HuH-7 (cell line): ENCODE data around the gene ZNRF1.
"Not testable (repeated sequence)": the region's sequence is repeated elsewhere in the genome, so short reads cannot be mapped to it uniquely, and the experiment has no call there.

Source experiments
- DNase-seq: peaks from one replicate; pipeline ENCODE4 v3.0.0; 2011; ENCODE audit warnings: low spot score

Gene ZNRF1

DNA sequence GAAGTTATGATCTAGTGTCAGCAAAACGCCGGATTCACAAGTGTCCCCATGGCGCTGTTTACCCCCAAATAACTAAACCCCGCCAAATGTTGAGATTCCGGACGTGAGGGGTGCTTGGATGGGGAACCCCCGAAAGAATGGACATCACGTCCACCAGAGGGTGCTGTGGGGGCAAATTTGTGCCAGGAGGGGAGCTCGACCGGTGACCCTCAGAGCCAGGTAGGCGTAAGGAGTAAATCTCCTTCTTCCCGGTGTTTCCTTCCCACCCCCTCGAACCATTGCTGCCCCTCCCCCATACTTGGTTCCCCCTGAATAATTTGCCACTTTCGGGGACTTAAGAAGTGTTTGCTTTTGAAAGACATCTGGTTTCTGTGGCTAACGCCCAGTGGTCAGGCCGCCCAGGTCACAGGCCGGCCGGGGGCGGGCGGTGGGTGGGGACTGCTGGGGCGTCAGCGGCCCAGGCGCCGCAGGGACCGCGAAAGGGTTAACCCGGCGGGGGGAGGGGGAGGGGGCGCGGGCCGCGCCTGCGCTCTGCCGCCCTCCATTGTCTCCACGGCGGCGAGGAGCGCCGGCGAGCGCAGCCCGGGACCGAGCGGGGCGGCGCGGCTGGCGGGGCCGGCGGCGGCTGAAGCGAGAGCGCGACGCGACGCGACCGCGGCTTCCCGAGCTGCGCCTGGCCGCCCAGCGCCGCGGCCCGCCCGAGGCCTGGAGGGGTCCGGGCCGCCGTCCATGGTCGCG is at the start of gene ZNRF1:
TSS of gene ZNRF1 (plus strand) at position 544 of the 738 bp plus-strand sequence. CDS start 648 bp downstream, outside the sequence.
- peak; percentile 88 for DNase-seq

DNA sequence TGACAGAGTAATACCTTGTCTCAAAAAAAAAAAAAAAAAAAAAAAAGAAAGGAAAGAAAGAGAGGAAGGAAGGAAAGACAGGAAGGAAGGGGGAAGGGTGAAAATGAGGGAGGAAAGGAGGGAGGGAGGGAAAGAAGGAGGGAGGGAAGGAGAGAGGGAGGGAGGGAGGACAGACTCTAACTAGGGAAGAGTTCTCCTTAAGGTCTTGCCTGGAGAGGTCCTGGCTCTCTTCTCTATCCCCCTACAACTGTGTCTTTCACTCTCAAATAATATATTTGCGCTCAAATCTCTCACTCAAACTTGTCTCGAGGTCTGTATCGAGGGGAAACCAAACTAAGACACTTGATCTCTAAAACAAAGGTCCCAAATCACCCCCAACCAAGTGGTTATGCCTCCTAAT is 49.5 kb upstream of the ZNRF1 start:
- DNase-seq, result no peak

DNA sequence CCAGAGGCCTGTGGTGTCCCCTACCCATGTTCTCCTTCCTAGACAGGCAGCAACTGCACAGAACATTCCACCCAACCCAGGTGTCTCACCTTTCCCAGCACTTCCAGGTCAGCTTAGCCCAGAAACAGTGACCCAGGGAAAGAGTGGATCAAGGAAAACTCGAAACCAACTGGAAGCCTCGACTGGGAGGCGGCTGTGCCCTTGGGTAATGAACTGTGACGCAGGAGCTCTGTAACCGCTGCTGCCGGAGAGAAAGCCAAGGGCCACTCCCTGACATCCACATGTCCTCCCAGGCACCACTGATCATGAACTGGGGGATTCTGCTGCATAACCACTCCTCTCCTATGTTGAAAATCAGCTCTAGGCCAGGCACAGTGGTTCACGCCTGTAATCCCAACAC is 48.3 kb upstream of the ZNRF1 start:
- DNase-seq, result no peak

DNA sequence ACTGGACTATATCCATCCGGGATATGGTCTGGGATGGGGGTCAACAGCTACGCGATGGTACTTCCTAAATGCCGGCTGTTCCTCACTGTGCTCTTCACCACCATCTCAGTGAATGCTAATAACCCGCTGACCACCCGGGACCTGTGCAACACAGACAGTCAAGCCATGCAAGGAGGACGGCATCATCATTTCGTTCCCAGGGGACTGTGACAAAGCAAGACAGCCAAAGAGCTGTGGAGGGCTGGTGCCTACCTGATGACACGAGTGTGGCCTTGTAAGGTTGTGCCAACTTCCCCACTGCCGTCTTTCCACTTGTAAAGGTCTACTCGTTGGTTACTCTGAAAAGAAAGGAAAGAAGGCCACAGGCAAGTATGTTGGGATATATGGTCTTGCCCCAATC is 47.6 kb upstream of the ZNRF1 start:
- no peak for DNase-seq

DNA sequence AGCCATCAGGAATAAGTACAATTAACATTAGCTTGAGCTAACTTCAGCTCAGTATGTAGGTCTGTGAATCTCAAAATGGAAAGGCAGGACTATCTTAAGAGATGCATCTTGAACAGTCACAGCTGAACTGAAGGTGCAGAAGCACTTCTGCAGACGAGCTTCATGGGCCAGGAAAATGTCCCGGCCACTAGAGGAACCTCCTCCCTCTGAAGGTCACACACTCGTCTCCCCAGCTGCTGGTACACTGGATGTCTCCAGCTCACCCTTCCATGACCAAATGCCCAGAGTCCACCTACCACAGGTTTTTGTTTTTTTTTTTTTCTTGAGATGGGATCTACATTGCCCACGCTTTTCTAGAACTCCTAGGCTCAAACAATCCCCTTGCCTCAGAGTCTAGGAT is 47.1 kb upstream of the ZNRF1 start:
- no peak for DNase-seq

DNA sequence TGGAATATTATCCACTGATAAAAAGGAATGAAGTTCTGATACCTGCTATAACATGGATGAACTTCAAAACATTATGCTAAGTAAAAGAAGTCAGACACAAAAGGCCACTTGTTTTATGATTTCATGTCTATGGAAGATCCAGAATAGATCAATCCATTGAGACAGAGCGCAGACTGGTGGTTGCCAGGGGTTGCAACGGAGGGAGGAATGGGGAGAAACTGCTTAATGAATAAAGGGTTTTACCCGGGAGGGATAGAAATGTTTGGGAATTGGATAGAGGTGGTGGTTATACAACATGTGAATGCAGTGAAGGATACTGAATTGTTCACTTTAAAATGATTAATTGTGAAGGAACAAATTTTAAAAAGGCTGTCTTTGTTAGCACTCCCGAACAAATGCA is 44.1 kb upstream of the ZNRF1 start:
- DNase-seq, result no peak

DNA sequence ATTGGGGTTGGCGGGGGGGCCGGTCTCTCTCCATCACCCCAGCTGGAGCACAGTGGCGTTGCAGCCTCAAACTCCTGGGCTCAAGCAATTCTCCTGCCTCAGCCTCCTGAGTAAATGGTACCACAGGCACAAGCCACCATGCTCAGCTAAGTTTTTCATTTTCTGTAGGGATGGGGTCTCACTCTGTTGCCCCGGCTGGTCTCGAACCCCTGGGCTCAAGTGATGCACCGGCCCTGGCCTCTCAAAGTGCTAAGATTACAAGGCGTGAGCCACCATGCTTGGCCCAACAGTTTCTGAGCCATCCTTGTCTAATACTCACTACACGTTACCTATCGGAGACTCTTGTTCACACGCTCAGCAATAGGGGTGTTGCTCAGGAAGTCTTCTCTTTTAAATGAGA is 25.5 kb upstream of the ZNRF1 start:
- DNase-seq, result no peak

DNA sequence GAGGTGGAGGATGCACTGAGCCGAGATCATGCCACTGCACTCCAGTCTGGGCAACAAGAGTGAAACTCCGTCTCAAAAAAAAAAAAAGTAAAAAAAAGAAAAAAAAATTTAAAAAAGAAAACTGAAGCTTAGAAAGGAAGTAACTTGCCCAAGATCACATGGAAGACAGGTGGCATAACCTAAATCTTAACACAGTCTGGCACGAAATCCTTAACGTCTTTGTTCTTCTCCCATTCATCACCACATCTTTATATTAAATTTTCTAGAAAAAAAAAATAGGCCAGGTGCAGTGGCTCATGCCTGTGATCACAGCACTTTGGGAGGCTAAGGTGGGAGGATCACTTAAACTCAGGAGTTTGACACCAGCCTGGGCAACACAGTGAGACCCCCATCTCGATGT is 23.2 kb upstream of the ZNRF1 start:
- no peak for DNase-seq

DNA sequence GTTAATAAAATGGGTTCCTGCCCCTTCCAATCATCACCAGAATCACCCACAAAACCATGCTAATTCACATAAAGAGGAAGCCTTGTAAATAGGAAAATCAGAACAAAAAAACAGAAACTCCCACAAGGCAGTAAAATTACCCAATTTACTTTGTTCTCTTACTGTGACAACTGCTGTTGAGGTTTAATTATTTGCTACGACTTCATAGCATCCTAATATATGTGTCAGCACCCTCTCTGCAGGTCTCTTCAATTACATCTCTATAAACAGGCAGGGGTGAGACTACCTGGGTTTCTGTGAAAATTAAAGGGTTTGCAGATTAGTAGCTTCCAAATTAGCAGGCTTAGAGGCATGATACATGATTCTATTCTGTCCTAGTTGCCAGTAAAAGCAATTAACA is 16.6 kb upstream of the ZNRF1 start:
- DNase-seq, result no peak

DNA sequence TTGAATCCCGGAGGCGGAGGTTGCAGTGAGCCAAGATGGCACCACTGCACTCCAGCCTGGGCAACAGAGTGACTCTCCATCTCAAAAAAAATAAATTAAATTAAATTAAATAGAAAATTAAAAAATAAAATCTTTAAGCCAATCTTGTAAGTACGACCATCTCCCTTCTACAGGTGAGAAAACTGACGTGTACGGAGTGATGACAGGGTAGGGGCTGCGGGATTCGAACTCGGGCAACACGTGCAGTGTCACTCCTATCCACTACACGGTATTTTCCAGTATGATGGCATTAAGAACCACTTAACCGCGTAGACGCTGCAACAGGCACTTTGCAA is 14.7 kb upstream of the ZNRF1 start:
- no peak for DNase-seq

DNA sequence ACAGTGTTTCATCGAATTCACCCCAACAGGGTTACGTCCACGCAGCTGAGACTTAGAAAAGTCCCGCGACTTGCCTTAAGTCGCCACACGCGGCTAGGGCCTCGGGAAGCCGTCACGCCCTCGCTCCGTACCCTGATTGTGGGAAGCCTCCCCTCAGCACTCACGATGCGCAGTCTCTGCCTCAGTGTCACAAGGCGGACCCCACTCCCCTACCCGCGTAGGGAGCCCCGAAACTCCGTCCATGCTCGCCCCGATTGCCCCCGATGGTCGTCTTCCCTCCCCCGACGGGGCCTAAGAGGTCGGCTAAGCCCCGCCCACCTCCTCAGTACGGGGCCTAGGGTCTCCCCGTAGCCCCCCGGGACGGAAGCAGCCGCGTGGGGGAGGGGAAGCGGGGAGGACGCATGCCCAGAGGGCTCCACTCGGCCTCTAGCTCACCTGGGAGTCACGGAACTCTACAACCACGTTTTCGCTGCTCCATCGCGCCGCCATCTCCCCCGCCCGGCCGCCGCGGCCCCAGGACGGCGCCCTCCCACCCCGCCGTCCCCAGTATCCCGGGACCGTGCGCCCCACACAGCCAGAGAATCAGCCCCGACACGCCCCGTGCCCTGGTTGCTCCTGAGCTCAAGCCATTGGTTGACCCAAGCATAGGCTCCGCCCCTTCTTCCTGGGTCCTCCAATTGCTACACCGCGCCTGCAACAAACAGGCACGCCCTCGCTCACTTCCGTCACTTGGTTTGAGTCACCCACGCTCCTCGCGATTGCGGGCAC is 14.1 kb upstream of the ZNRF1 start, which contains the start of gene WDR59:
TSS of gene WDR59 (minus strand) at position 595 of the 768 bp plus-strand sequence. CDS start at position 489, 106 bp downstream.
- DNase-seq, result peak; percentile 95

DNA sequence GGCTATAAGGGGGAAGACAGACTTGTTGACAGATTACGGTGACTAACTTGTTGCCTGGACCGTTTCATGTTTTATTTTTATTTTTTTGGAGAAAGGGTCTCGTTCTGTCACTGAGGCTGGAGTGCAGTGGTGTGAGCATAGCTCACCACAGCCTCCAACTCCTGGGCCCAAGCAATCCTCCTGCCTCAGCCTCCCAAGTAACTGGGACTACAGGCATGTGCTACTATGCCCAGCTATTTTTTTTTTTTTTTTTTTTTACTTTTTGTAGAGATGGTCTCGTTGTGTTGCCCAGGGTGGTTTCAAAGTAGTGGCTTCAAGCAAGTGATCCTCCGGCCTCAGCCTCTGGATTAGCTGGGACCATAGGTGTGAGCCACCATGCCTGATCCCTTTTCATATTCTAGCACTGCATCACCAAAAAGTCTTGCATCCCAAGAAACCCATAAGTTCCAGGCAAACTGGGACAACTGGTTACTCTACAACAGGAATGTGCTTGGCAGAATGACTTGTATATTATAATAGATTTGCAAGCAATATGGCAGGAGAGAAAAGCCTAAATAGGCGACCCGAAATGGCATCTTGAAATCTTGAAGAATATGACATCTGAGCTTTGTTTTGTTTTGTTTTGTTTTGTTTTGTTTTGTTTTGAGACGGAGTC is 11.7 kb upstream of the ZNRF1 start:
- DNase-seq, result no peak

DNA sequence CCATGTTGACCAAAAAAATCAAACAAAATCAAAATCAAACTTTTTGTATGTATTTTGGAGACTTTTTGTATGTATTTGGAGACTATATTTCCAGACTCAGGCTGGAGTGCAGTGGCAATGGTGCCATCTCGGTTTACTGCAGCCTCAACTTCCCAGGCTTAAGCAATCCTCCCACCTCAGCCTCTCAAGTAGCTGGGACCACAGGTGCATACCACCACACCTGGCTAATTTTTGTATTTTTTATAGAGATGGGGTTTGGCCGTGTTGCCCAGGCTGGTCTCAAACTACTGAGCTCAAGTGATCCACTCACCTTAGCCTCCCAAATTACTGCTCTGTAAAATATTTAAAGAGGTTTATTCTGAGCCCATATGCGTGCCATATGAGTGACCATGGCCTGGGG is 9.0 kb upstream of the ZNRF1 start:
- DNase-seq, result not testable (repeated sequence)

DNA sequence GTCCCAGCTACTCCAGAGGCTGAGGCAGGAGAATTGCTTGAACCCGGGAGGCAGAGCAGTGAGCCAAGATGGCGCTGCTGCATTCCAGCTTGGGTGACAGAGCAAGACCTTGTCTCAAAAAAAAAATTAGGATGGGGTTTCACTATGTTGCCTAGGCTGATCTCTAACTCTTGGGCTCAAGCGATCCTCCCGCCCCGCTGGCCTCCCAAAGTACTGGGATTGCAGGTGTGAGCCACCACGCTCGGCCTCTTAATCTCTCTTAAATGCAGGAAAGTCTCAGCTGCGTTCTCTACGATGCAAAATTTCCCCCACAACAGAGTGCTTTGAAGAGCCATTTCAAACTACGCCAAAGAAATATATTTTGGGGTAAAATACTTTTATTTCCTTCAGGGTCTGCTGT is 8.0 kb upstream of the ZNRF1 start:
- DNase-seq, result no peak

DNA sequence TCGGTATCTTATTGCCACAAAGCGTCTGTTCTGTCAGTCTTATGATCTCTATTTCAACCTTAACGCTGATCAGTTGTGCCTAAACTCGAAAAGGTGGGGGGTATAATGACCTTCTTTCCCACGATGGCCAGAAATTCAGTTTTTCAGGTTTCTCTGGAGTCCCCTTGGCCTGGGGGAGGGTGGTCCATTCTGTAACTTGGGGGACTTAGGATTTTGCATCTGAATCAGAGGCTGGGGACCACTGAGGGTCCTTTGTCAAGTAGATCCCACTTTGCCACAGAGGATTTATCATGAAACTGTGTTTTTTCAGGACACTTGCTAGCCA is 7.6 kb upstream of the ZNRF1 start:
- DNase-seq, result no peak

DNA sequence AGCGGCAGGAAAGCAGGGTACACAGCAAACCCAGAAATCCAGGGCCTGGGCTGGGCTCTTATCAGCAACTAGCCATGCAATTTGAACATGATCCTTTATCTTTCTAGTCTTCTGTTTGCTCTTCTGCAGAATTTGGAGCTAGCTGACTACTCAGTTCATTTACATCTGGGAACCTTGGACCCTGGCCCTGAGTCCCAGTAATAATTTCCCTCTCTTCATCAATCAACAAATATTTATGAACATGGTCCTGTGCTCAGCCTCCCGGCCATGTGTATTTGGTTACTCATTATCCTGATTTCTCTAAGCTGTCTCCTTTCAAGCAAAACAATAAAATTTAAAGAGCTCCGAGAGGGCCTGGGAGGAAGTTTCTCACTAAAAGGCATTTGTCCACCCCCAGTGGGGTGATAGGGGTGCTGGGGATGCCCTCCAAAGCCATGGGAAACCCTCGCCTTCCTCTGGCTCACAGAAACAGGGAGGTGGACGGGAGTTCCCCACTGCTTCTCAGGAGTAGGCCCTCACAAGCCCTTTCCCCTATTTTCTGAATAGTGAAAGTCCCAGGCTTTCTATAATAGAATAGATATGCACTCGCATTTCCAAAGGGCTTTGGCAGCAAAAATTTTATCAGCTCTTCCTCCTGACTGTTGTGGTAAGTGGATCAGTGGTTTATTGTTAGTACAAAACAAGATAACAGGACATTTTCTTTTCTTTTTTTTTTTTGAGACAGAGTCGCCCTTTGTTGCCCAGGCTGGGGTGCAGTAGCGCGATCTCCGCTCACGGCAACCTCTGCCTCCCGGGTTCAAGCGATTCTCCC is 7.0 kb upstream of the ZNRF1 start:
- peak; percentile 77 for DNase-seq

DNA sequence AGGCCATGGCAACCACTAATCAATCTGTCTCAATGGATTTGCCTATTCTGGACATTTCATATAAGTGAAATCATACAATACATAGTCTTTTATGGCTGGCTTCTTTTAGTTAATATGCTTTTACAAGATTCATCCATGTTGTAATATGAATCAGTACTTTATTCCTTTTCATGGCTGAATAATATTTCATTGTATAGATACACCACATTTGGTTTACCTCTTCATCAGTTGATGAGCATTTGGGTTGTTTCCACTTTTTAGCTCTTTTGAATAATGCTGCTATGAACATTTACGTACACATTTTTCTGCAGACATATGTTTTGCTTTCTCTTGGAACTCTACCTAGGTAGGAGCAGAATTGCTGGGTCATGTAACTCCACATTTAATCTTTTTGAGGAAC is 2.8 kb upstream of the ZNRF1 start:
- DNase-seq, result no peak

DNA sequence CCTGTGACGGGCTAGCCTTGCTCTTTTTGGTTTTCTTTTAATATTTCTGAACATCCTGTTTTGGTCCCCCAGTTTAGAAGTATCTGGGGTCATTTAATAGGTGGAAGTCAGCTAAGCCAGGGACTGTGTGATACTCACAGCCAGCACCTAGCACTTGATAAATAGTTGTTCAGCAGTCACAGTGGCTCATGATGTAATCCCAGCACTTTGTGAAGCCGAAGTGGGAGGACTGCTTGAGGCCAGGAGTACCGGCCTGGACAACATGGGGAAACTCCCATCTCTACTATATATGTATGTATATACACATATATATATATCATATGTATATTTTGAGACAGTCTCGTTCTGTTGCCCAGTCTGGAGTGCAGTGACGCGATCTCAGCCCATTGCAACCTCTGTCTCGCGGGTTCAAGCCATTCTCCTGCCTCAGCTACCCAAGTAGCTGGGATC is 1.8 kb upstream of the ZNRF1 start:
- no peak for DNase-seq

DNA sequence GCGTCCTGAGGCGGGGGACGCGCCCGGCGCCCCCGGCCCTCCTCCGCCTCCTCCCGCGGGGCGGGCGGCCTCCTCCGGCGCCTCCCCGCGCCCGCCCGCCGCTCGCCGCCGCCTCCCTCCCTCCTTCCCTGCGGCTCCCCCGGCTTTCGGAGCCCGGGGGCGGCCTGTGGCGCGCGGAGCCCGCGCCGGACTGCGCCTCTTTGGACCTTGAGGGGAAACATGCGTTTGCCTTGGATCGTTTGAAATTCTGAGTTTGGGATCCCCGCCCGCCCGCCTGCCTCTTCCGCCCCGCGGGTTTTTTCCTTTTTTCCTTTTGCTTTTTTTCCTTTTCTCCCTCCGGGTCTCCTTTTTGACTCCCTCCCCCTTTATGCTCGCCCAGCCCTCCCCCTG is 390 bp downstream of the ZNRF1 start:
- no peak for DNase-seq

DNA sequence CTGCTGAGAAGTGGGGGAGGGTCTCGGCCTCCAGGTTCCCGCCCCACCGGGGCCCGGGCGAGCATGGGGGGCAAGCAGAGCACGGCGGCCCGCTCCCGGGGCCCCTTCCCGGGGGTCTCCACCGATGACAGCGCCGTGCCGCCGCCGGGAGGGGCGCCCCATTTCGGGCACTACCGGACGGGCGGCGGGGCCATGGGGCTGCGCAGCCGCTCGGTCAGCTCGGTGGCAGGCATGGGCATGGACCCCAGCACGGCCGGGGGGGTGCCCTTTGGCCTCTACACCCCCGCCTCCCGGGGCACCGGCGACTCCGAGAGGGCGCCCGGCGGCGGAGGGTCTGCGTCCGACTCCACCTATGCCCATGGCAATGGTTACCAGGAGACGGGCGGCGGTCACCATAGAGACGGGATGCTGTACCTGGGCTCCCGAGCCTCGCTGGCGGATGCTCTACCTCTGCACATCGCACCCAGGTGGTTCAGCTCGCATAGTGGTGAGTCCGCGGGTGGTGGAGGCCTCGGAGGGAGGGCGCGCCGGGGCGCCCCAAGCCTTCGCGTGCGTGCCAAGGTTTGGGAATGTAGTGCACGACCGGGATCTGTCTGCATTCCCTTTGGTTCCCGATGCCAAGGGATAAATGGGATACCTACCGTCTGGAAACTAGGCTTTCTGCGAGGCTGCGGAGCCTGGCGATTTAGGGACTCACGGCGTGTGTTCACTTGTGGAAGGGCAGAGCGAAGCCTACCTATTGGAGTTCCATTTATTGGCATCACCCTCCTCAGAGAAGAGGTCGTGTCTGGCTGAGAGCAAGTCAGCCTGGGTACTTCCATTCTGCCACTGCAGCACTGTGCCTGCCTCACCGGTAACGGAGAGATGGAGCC is 1.0 kb downstream of the ZNRF1 start:
- DNase-seq, result peak; percentile 51

DNA sequence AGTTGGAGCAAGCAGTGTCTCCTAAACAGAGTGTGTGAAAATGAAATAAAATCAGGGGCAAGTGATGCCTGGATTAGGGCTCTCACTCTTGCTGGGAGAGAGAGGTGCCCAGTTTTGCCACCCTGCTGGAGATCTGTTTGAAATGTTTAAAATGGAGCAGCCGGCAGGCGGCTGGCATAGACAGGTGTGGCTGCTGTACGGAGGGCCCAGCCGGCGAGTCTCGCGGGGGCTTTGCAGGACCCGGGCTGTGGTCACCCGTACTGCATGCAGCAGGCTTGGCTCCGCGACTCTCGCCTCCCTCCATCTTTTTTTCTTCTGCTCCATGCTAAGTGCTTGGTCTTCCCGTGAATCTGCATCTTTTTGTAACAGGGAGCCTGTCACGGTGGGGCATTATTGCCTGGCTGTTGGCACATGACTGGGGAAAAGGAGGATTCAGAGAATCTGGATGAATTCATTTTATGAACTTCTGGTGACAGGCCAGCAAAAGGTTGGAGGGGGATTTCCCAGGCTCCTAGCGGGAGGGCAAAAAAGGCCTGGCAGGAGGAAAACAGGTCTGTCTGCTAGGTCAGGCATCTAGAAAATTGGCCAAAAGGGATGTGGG is 1.8 kb downstream of the ZNRF1 start:
- no peak for DNase-seq
